GM06990 (cell line): ENCODE measurements around the gene ENDOD1.

Source experiments
- DNase-seq: peaks from one replicate; pipeline ENCODE4 v3.0.0-alpha.2; 2011; ENCODE audit not compliant: insufficient read length; ENCODE audit errors: extremely low read depth
- H3K27me3 ChIP-seq: replicated peaks from 2 replicates; pipeline ENCODE4 v1.6.0; 2011; ENCODE audit warnings: low read length; ENCODE audit not compliant: control insufficient read depth, insufficient read depth
- H3K36me3 ChIP-seq: 2 replicates; pipeline ENCODE4 v1.5.1; 2011; ENCODE audit warnings: low read length; ENCODE audit not compliant: control insufficient read depth, insufficient read depth
- H3K4me3 ChIP-seq: replicated peaks from 2 replicates; pipeline ENCODE4 v1.5.1; 2011; ENCODE audit warnings: low read depth, mild to moderate bottlenecking, control low read depth, low read length
- CTCF ChIP-seq: IDR thresholded peaks from 2 replicates; pipeline ENCODE4 v1.5.1; 2011; ENCODE audit warnings: low read length, control low read depth, mild to moderate bottlenecking, inconsistent platforms; ENCODE audit not compliant: insufficient read depth, poor library complexity, severe bottlenecking

Gene ENDOD1

GRCh38 chr11:95115597-95115996 is 26.0 kb downstream of the ENDOD1 start:
- H3K27me3 ChIP-seq: no peaks in the 10 kb centered on the region
- TF ChIP-seq CTCF: no peak
- no peak for DNase-seq
- H3K4me3 ChIP-seq: no peak overlapping the region
- H3K36me3 ChIP-seq: no peaks in the 10 kb centered on the region

GRCh38 chr11:95119361-95120060 is 29.9 kb downstream of the ENDOD1 start:
- no peak for TF ChIP-seq CTCF
- no peaks in the 10 kb centered on the region for H3K27me3 ChIP-seq
- DNase-seq: no peak
- H3K4me3 ChIP-seq: no peak overlapping the region
- H3K36me3 ChIP-seq: no peaks in the 10 kb centered on the region

- no peak for DNase-seq
- H3K27me3 ChIP-seq: no peaks in the 10 kb centered on the region
- no peak for TF ChIP-seq CTCF
- H3K4me3 ChIP-seq: no peak overlapping the region
- no peaks in the 10 kb centered on the region for H3K36me3 ChIP-seq
These were observed 32.1 kb downstream of the ENDOD1 start for GRCh38 chr11:95121698-95122097.

- no peak for TF ChIP-seq CTCF
- H3K4me3 ChIP-seq: no peak overlapping the region
- H3K36me3 ChIP-seq: no peaks in the 10 kb centered on the region; the same call in 1 of the 2 replicates
- no peak for DNase-seq
- no peaks in the 10 kb centered on the region for H3K27me3 ChIP-seq
These were observed 33.9 kb downstream of the ENDOD1 start for GRCh38 chr11:95123556-95123955.

GRCh38 chr11:95128602-95129001 is 39.0 kb downstream of the ENDOD1 start:
- Histone ChIP-seq H3K4me3 (no peak overlapping the region), H3K36me3 (no peaks in the 10 kb centered on the region; the same call in 1 of the 2 replicates), H3K27me3 (no peaks in the 10 kb centered on the region)
- no peak for DNase-seq
- TF ChIP-seq CTCF: no peak

GRCh38 chr11:95132956-95133355 is 43.3 kb downstream of the ENDOD1 start:
- no peak overlapping the region for H3K4me3 ChIP-seq
- no peak for DNase-seq
- no peaks in the 10 kb centered on the region for H3K27me3 ChIP-seq
- H3K36me3 ChIP-seq: no peaks in the 10 kb centered on the region; the same call in 1 of the 2 replicates
- no peak for TF ChIP-seq CTCF
